K562 treated with DMSO at 1 percent for 24 hours (cell line): ENCODE results near the gene SELENOM. TPM values are rescaled to one million over a fixed set of nuclear protein-coding genes. Genes with fewer than 3 reads are reported as not detected.

Experiments
- total RNA-seq: library from RNA; unstranded; fragments of 300-600 nt; gene quantifications from 2 replicates; pipeline ENCODE4 v1.2.3, GENCODE V29; 2022; ENCODE audit warnings: low read depth; ENCODE audit not compliant: insufficient read depth

The SELENOM gene
- total RNA-seq, result 86.9 and 99.0 TPM in 2 replicates

GRCh38 chr22:31107178-31107893 lies at the start of gene SELENOM:
Gene SELENOM (minus strand): TSS chr22:31107568. CDS start chr22:31107505, 63 bp downstream.

GRCh38 chr22:31139866-31140716 lies 32.7 kb upstream of the SELENOM start, which contains the start of gene PLA2G3:
Gene PLA2G3 (minus strand): TSS chr22:31140508. CDS start chr22:31140354, 154 bp downstream.

GRCh38 chr22:31122532-31123291 lies 15.3 kb upstream of the SELENOM start, which contains the start of gene INPP5J:
Gene INPP5J (plus strand): TSS chr22:31122966. CDS start chr22:31123015, 49 bp downstream.

GRCh38 chr22:31080848-31081649 lies 26.3 kb downstream of the SELENOM start, which contains the start of gene SMTN:
Gene SMTN (plus strand): TSS chr22:31081318. CDS start chr22:31083259, 1,941 bp downstream.

Other genes starting within 250 kb of the SELENOM start
- 17.2 and 17.7 TPM in 2 replicates for gene MORC2, start 138.8 kb downstream of the SELENOM start, total RNA-seq
- gene TUG1, start 138.3 kb downstream of the SELENOM start, total RNA-seq, result 27.6 and 32.9 TPM in 2 replicates
- 52.4 and 56.4 TPM in 2 replicates for gene SMTN, start 26.2 kb downstream of the SELENOM start, total RNA-seq
- gene INPP5J, start 15.4 kb upstream of the SELENOM start, total RNA-seq, result 31.1 and 33.3 TPM in 2 replicates
- 0.45 and 0.64 TPM in 2 replicates for gene PLA2G3, start 32.9 kb upstream of the SELENOM start, total RNA-seq
- 16.7 and 17.6 TPM in 2 replicates for gene RNF185, start 52.6 kb upstream of the SELENOM start, total RNA-seq
- gene LIMK2, start 104.7 kb upstream of the SELENOM start, total RNA-seq, result 11.4 and 12.0 TPM in 2 replicates
- gene PIK3IP1, start 184.9 kb upstream of the SELENOM start, total RNA-seq, result 1.6 and 2.1 TPM in 2 replicates
- gene PATZ1, start 238.8 kb upstream of the SELENOM start, total RNA-seq, result 10.3 and 10.9 TPM in 2 replicates